ENCODE data around the gene BICC1.

GRCh38 chr10:58545427-58545826 lies 32.8 kb downstream of the BICC1 start:
- TF ChIP-seq CTCF (IDR thresholded peaks at IDR 0.05) (no peak), EZH2 (IDR thresholded peaks at IDR 0.05) (no peak)
